ENCODE data around the gene SIRT2.
A peak's percentile ranks its signal among the peaks of the same experiment; 100 is the strongest.

Gene SIRT2

GRCh38 chr19:38842439-38843174, 56.8 kb downstream of the SIRT2 start:
- DNase-seq, result no peak

- no peak for DNase-seq
These were observed 57.5 kb downstream of the SIRT2 start for GRCh38 chr19:38841787-38842438.

- DNase-seq, result no peak
These were observed 58.1 kb downstream of the SIRT2 start for GRCh38 chr19:38841180-38841766.

GRCh38 chr19:38840583-38840968, 58.8 kb downstream of the SIRT2 start:
- DNase-seq, result no peak

- no peak for DNase-seq
These were observed 59.4 kb downstream of the SIRT2 start for GRCh38 chr19:38839816-38840582.

- DNase-seq, result no peak
These were observed 60.2 kb downstream of the SIRT2 start for GRCh38 chr19:38838986-38839761.

- no peak for DNase-seq
These were observed 61.0 kb downstream of the SIRT2 start for GRCh38 chr19:38838208-38838985.

GRCh38 chr19:38837656-38838121, 61.7 kb downstream of the SIRT2 start:
- no peak for DNase-seq

GRCh38 chr19:38836983-38837626, 62.3 kb downstream of the SIRT2 start:
- DNase-seq, result no peak

GRCh38 chr19:38836159-38836982, 63.0 kb downstream of the SIRT2 start:
- DNase-seq, result no peak

GRCh38 chr19:38834590-38834989, 64.8 kb downstream of the SIRT2 start:
- DNase-seq, result no peak

- DNase-seq, result no peak
These were observed 65.3 kb downstream of the SIRT2 start for GRCh38 chr19:38834104-38834490.

GRCh38 chr19:38833092-38833425, 66.4 kb downstream of the SIRT2 start:
- DNase-seq, result no peak

- DNase-seq, result peak; percentile 63
These were observed 68.2 kb downstream of the SIRT2 start for GRCh38 chr19:38831142-38831605.

- DNase-seq, result no peak
These were observed 69.2 kb downstream of the SIRT2 start for GRCh38 chr19:38830039-38830733.

- peak; percentile 45 for DNase-seq
These were observed 70.2 kb downstream of the SIRT2 start for GRCh38 chr19:38829203-38829602.

All from hematopoietic multipotent progenitor cell treated with erythropoietin and hydrocortisone succinate and interleukin-3 and kit ligand, for 4 days (in vitro differentiated cells).